Transverse colon (tissue), 3 donors: ENCODE data around the gene RALGPS1.

Experiments used
- EP300 ChIP-seq: sonication (generic); formaldehyde crosslinking; IDR thresholded peaks from one replicate; pipeline ENCODE4 v1.6.1; 2017; ENCODE audit warnings: antibody characterized with exemption, low read depth
- TF ChIP-seq, protein P1 (sequence below), 5 experiments: fragments of 200-600 bp in 3 of 5; fragments of 450-650 bp in 2 of 5; sonication (generic) in 3 of 5; IDR thresholded peaks; 1 replicate in 2 of 5; 2 replicates in 3 of 5; pipeline ENCODE4 v1.5.1; 2016 to 2017; ENCODE audit warnings: antibody characterized with exemption in 5 of 5, inconsistent platforms in 3 of 5, mild to moderate bottlenecking in 2 of 5, moderate library complexity in 1 of 5

DNA sequence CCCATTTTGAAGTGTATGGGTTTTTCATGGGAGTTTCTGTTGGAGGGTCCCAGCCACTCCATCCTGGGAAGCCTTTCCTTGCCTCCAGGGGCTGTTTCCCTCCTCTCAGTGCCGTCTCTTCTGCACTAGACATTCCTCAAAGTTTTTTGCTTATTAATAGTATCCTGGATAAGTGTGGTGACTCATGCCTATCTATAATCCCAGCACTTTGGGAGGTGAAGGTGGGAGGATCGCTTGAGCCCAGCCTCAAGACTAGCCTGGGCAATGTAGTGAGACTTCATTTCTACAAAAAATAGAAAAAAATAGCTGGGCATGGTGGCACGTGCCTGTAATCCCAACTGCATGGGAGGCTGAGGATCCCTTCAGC lies 43.1 kb downstream of the RALGPS1 start:
- TF ChIP-seq EP300: no peak
- TF ChIP-seq, protein P1, sequence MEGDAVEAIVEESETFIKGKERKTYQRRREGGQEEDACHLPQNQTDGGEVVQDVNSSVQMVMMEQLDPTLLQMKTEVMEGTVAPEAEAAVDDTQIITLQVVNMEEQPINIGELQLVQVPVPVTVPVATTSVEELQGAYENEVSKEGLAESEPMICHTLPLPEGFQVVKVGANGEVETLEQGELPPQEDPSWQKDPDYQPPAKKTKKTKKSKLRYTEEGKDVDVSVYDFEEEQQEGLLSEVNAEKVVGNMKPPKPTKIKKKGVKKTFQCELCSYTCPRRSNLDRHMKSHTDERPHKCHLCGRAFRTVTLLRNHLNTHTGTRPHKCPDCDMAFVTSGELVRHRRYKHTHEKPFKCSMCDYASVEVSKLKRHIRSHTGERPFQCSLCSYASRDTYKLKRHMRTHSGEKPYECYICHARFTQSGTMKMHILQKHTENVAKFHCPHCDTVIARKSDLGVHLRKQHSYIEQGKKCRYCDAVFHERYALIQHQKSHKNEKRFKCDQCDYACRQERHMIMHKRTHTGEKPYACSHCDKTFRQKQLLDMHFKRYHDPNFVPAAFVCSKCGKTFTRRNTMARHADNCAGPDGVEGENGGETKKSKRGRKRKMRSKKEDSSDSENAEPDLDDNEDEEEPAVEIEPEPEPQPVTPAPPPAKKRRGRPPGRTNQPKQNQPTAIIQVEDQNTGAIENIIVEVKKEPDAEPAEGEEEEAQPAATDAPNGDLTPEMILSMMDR (IDR thresholded peaks at IDR 0.05): no peak
